Lung (tissue), 12 donors: Measurements from ENCODE around the gene PKN3. TPM values are rescaled to one million over a fixed set of nuclear protein-coding genes. Genes with fewer than 3 reads are reported as not detected.
A peak's percentile ranks its signal among the peaks of the same experiment; 100 is the strongest.

Experiments
- ATAC-seq: fragments of 200-7000 bp; cut with Tn5 transposase; one replicate; pipeline ENCODE4 v1.9.1; 2020; ENCODE audit warnings: moderate number of reproducible peaks; ENCODE audit not compliant: insufficient read depth, low FRiP score
- DNase-seq, 3 donors: peaks; one replicate each; pipeline ENCODE4 v3.0.0-alpha.2; 2013 to 2017
- H3K27ac ChIP-seq, 2 donors: one replicate each; pipeline ENCODE4 v1.5.1; 2013; ENCODE audit warnings: mild to moderate bottlenecking in 2 of 2, moderate library complexity in 2 of 2, control low read depth in 1 of 2, inconsistent platforms in 1 of 2, low read depth in 1 of 2, low read length in 1 of 2
- H3K27me3 ChIP-seq, 3 donors: one replicate each; pipeline ENCODE4 v1.5.1; 2013; ENCODE audit warnings: low read length in 2 of 3; ENCODE audit not compliant: control insufficient read depth in 3 of 3, insufficient read depth in 3 of 3
- H3K36me3 ChIP-seq, 4 donors: one replicate each; pipeline ENCODE4 v1.5.1; 2013; ENCODE audit warnings: low read length in 4 of 4, mild to moderate bottlenecking in 1 of 4, moderate library complexity in 1 of 4; ENCODE audit not compliant: control insufficient read depth in 4 of 4, insufficient read depth in 4 of 4
- H3K4me1 ChIP-seq, 5 donors: one replicate each; pipeline ENCODE4 v1.5.1; 2013; ENCODE audit warnings: low read length in 5 of 5, mild to moderate bottlenecking in 2 of 5, moderate library complexity in 1 of 5; ENCODE audit not compliant: control insufficient read depth in 5 of 5, insufficient read depth in 5 of 5
- H3K4me3 ChIP-seq: one replicate; pipeline ENCODE4 v1.5.1; 2013; ENCODE audit warnings: mild to moderate bottlenecking, control low read depth, moderate library complexity
- H3K9ac ChIP-seq, 2 donors: one replicate each; pipeline ENCODE4 v1.5.1; 2013; ENCODE audit warnings: low read length in 2 of 2, control low read depth in 1 of 2; ENCODE audit not compliant: insufficient read depth in 1 of 2
- H3K9me3 ChIP-seq, 4 donors: one replicate each; pipeline ENCODE4 v1.5.1; 2013; ENCODE audit warnings: low read length in 3 of 4, mild to moderate bottlenecking in 1 of 4, moderate library complexity in 1 of 4; ENCODE audit not compliant: control insufficient read depth in 4 of 4, insufficient read depth in 3 of 4
- CTCF ChIP-seq: IDR thresholded peaks from 2 replicates; pipeline ENCODE4 v1.5.1; 2012; ENCODE audit warnings: mild to moderate bottlenecking; ENCODE audit errors: control extremely low read depth, extremely low read depth
- WGBS, 2 donors: extraction: QIAGEN DNeasy Blood & Tissue Kit; methylation state at CpG; one replicate each; pipeline ENCODE4 v1.1.7; 2013; 5-methylcytosine and 5-hydroxymethylcytosine counted together
- polyA plus RNA-seq, 2 donors: library from polyadenylated mRNA; stranded (reverse); fragments of 200-250 nt; gene quantifications; one replicate each; pipeline ENCODE4 v1.2.1, GENCODE V29; 2013
- total RNA-seq, 2 donors: library from RNA; depleted of rRNA in 1 of 2; stranded (reverse); fragments of >200 nt in 1 of 2; gene quantifications; one replicate each; pipeline ENCODE4 v1.2.1, GENCODE V29; 2014 to 2021
- donor health status: control.
- donor health status: control.
- donor health status: Bipolar disorder and iron deficiency.
- donor health status: healthy.
- donor health status: DM: yes; HTN: yes; CAD: no.

PKN3 gene
- total and polyA plus RNA-seq, 4 donors: 4.1 to 19.3 (median 10.8) TPM

- WGBS, 2 donors: 2 to 4% methylated on average over 21 of the region's 21 CpGs
- Histone ChIP-seq H3K36me3 (no peaks in the 10 kb centered on the region), H3K4me1 (peaks cover 4 to 38% (median 10%) of the 10 kb centered on the region in 5 donors), H3K9ac (peak overlapping the region; percentile 70 to 93), H3K27ac (peak overlapping the region; percentile 62 to 96), H3K4me3 (peak overlapping the region; percentile 73), H3K27me3 (no peaks in the 10 kb centered on the region), H3K9me3 (no peaks in the 10 kb centered on the region)
- no peak for TF ChIP-seq CTCF
- ATAC-seq (no peak), DNase-seq (peak; percentile 56 to 68 (median 59))
Measured at GRCh38 chr9:128683340-128684064, 18.8 kb upstream of the PKN3 start.

DNA sequence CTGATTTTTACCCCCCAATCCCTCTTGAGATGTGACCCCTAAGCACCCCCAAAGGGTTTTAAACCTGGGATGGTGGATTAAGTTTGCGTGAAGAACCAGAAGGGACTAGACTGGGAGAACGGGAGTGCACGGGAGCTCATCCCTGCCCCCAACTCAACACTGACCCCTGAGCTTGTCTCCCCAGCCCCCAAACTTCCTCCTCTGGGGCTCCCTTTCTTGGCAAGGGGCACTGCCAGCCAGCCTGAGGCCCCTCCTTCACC is 18.3 kb upstream of the PKN3 start:
- Histone ChIP-seq H3K9me3 (no peaks in the 10 kb centered on the region), H3K9ac (peak overlapping the region; percentile 70 to 93), H3K27me3 (no peaks in the 10 kb centered on the region), H3K27ac (peak overlapping the region; percentile 62 to 96), H3K4me1 (peaks cover 4 to 39% (median 10%) of the 10 kb centered on the region in 5 donors), H3K4me3 (peak overlapping the region; percentile 73), H3K36me3 (no peaks in the 10 kb centered on the region)
- DNase-seq (no peak), ATAC-seq (no peak)
- WGBS, 2 donors: 0 to 2% methylated on average over 3 of the region's 3 CpGs
- no peak for TF ChIP-seq CTCF

GRCh38 chr9:128684325-128685199 is 17.7 kb upstream of the PKN3 start:
- 3 to 5% methylated on average over 15 of the region's 15 CpGs for WGBS, 2 donors
- H3K4me1 ChIP-seq: peaks cover 4 to 39% (median 10%) of the 10 kb centered on the region in 5 donors
- no peak for TF ChIP-seq CTCF
- ATAC-seq (peak; percentile 54), DNase-seq (peak; percentile 78 to 90 (median 79))
- H3K36me3 ChIP-seq: no peaks in the 10 kb centered on the region
- H3K27me3 ChIP-seq: no peaks in the 10 kb centered on the region
- H3K4me3 ChIP-seq: peak overlapping the region; percentile 73
- peak overlapping the region; percentile 62 to 96 for H3K27ac ChIP-seq
- H3K9me3 ChIP-seq: no peaks in the 10 kb centered on the region
- peak overlapping the region; percentile 70 to 93 for H3K9ac ChIP-seq
